Naive thymus-derived CD8-positive, alpha-beta T cell (primary cell): ENCODE data around the gene ASPDH. TPM values are rescaled to one million over a fixed set of nuclear protein-coding genes. Genes with fewer than 3 reads are reported as not detected.

Source experiments
- ATAC-seq, 2 donors: fragments of 150-1000 bp; cut with Tn5 transposase in 1 of 2; sonication (Bioruptor Pico), chemical (Tn5 transposase) in 1 of 2; 1 replicate in 1 of 2; 2 replicates in 1 of 2; pipeline ENCODE4 v1.10.0; 2021; ENCODE audit warnings: mild to moderate bottlenecking in 2 of 2, moderate library complexity in 2 of 2
- POLR2A ChIA-PET: fragments of 350-600 bp; sonication (Branson Sonifier 250); formaldehyde crosslinking; loops from one replicate; lab custom pipeline; 2021; ENCODE audit warnings: antibody characterized with exemption; lab: Charles Lee
- DNase-seq, 10 donors: peaks; one replicate each; pipeline versions ENCODE4 v3.0.0 to v3.0.0-alpha.2; 2020 to 2022
- H3K27ac Mint-ChIP-seq, 10 donors: one replicate each; pipeline ENCODE4 v1.8.0; 2020 to 2022; ENCODE audit warnings: mild to moderate bottlenecking in 10 of 10, mixed read lengths in 10 of 10, moderate library complexity in 4 of 10, inconsistent platforms in 1 of 10
- H3K27me3 Mint-ChIP-seq, 5 donors: one replicate each; pipeline ENCODE4 v1.8.0; 2021 to 2022; ENCODE audit warnings: mixed read lengths in 5 of 5
- H3K36me3 Mint-ChIP-seq, 3 donors: one replicate each; pipeline ENCODE4 v1.8.0; 2020 to 2022; ENCODE audit warnings: mixed read lengths in 3 of 3, mild to moderate bottlenecking in 2 of 3, inconsistent platforms in 1 of 3
- H3K4me1 Mint-ChIP-seq, 4 donors: one replicate each; pipeline ENCODE4 v1.8.0; 2021 to 2022; ENCODE audit warnings: mixed read lengths in 4 of 4
- H3K4me3 Mint-ChIP-seq, 10 donors: one replicate each; pipeline ENCODE4 v1.8.0; 2020 to 2022; ENCODE audit warnings: mild to moderate bottlenecking in 10 of 10, mixed read lengths in 10 of 10, moderate library complexity in 6 of 10, inconsistent platforms in 1 of 10
- H3K9me3 Mint-ChIP-seq, 9 donors: one replicate each; pipeline ENCODE4 v1.8.0; 2020 to 2022; ENCODE audit warnings: mixed read lengths in 9 of 9, mild to moderate bottlenecking in 3 of 9, inconsistent platforms in 1 of 9, moderate library complexity in 1 of 9
- polyA plus RNA-seq, 3 donors: library from polyadenylated mRNA; unstranded; fragments of 300-500 nt; fragmentation: Illumina TruSeq; gene quantifications; one replicate each; pipeline ENCODE4 v1.2.3, GENCODE V29; 2021
- total RNA-seq, 8 experiments: library from RNA in 2 of 8; stranded (reverse) in 2 of 8; gene quantifications; one replicate each; pipeline ENCODE4 v1.2.3 and lab custom pipeline; 2021 to 2026

Gene ASPDH
- total and polyA plus RNA-seq, 5 experiments from 2014 or later = 1.4 TPM; not detected in 4

GRCh38 chr19:50488389-50489194 lies 25.1 kb downstream of the ASPDH start:
- peak overlapping the region in 1 of 10 donors; percentile 10 for H3K4me3 Mint-ChIP-seq
- peaks cover 0 to 14% (median 0%) of the 10 kb centered on the region in 3 donors for H3K36me3 Mint-ChIP-seq
- no peak for DNase-seq
- POLR2A ChIA-PET = no interaction called here
- H3K4me1 Mint-ChIP-seq = peaks cover 31 to 54% (median 38%) of the 10 kb centered on the region in 4 donors
- no peaks in the 10 kb centered on the region for H3K27me3 Mint-ChIP-seq
- no peaks in the 10 kb centered on the region for H3K9me3 Mint-ChIP-seq
- peak overlapping the region in 4 of 10 donors; percentile 33 to 71 (median 58) for H3K27ac Mint-ChIP-seq
- ATAC-seq = no peak

DNA sequence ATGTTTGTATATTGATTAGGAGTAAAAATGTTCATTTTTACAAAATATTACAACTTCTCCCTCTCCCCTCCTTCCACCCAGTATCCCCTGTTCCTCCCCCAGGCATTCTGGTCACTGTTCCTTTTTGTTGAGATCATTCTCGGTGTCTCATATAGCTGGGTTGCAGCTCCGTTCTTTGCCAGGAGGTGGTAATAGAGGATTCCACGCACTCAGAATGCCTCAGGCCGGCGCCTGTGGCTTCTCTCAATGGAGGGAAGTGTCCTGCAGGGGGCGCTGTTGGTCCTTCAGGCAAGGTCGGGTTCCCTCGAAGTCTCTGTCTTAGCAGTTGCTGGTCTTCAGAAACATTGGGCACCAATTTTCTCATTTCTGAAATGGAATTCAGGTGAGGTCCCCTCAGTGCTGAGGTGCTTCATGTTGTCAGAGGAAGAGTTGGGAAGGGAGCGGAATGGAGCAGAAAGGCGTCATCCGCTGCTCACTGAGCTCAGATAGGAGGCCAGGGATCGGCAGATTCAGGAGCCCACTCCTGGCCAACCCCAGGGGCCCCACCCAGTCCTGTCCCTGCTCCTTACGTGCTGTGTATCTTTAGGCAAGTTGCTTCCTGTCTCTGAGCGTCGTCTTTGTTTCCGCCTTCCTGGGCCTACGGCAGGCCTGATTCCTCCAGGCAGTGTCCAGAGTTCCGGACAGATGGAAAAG lies 26.7 kb downstream of the ASPDH start:
- Mint-ChIP-seq H3K36me3 (peaks cover 0 to 27% (median 3%) of the 10 kb centered on the region in 3 donors), H3K27me3 (no peaks in the 10 kb centered on the region), H3K27ac (peak overlapping the region in 4 of 10 donors; percentile 55 to 66 (median 62)), H3K4me3 (peak overlapping the region in 1 of 10 donors; percentile 38), H3K4me1 (peaks cover 26 to 48% (median 33%) of the 10 kb centered on the region in 4 donors), H3K9me3 (no peaks in the 10 kb centered on the region)
- ATAC-seq = peak in 1 of 2 donors; percentile 51
- peak in 7 of 10 donors; percentile 17 to 53 (median 35) for DNase-seq
- POLR2A ChIA-PET = no interaction called here

- H3K27me3 Mint-ChIP-seq = no peaks in the 10 kb centered on the region
- peaks cover 0 to 35% (median 3%) of the 10 kb centered on the region in 3 donors for H3K36me3 Mint-ChIP-seq
- no peak for DNase-seq
- peaks cover 16 to 37% (median 23%) of the 10 kb centered on the region in 4 donors for H3K4me1 Mint-ChIP-seq
- no peak overlapping the region for H3K4me3 Mint-ChIP-seq
- POLR2A ChIA-PET = interaction anchor here (0.5 to 1.3 kb wide), 3 partner anchors 9 to 115 kb away, joined by 3 to 4 read pairs (median 3); partner anchors contain the start of genes EMC10, GARIN5A and NR1H2
- peak in 1 of 2 donors; percentile 12 for ATAC-seq
- peak overlapping the region in 8 of 10 donors; percentile 20 to 78 (median 53) for H3K27ac Mint-ChIP-seq
- no peaks in the 10 kb centered on the region for H3K9me3 Mint-ChIP-seq
These were observed 28.3 kb downstream of the ASPDH start for GRCh38 chr19:50485284-50485955.

- DNase-seq = no peak
- H3K27me3 Mint-ChIP-seq = no peaks in the 10 kb centered on the region
- peaks cover 0 to 39% (median 3%) of the 10 kb centered on the region in 3 donors for H3K36me3 Mint-ChIP-seq
- H3K4me1 Mint-ChIP-seq = peaks cover 15 to 29% (median 19%) of the 10 kb centered on the region in 4 donors
- POLR2A ChIA-PET = no interaction called here
- H3K9me3 Mint-ChIP-seq = no peaks in the 10 kb centered on the region
- no peak overlapping the region for H3K4me3 Mint-ChIP-seq
- no peak for ATAC-seq
- peak overlapping the region in 4 of 10 donors; percentile 22 to 65 (median 36) for H3K27ac Mint-ChIP-seq
These were observed 30.8 kb downstream of the ASPDH start for GRCh38 chr19:50482916-50483315.

DNA sequence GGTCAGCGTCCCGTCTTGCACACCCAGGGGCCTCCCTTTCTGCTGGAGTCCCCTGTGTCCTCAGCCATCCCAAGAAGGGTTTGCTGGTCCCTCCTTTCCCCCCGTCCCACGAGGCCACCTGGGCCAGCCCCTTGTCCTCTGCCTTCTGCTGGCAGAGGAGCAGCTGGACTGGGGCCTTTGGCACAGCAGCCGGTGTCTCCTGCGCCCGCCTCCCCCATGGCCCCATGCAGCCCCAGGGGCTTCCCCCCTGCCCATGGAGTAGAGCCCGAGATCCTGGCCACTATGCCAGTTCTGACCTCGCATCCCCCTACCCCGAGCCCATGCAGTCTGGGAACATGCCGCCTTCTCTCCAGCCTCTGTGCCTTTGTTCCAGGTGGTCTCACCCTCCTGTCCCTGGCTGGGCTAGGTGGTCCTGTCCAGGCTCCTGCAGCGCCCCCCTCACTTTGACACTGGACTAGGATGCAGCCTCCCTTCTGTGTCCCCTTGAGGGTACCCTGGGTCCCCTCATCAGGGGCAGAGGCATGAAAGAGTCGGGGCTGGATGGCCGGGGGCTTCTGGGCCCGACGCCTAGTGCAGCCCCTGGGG lies 31.4 kb downstream of the ASPDH start:
- Mint-ChIP-seq H3K27ac (no peak overlapping the region), H3K9me3 (no peaks in the 10 kb centered on the region), H3K36me3 (peaks cover 0 to 39% (median 3%) of the 10 kb centered on the region in 3 donors), H3K4me3 (no peak overlapping the region), H3K27me3 (no peaks in the 10 kb centered on the region), H3K4me1 (peaks cover 18 to 30% (median 22%) of the 10 kb centered on the region in 4 donors)
- POLR2A ChIA-PET = no interaction called here
- no peak for ATAC-seq
- no peak for DNase-seq

- ATAC-seq = no peak
- Mint-ChIP-seq H3K27me3 (no peaks in the 10 kb centered on the region), H3K9me3 (no peaks in the 10 kb centered on the region), H3K36me3 (peaks cover 0 to 41% (median 3%) of the 10 kb centered on the region in 3 donors), H3K4me3 (no peak overlapping the region), H3K4me1 (peaks cover 20 to 32% (median 25%) of the 10 kb centered on the region in 4 donors), H3K27ac (peak overlapping the region in 3 of 10 donors; percentile 24 to 80 (median 61))
- POLR2A ChIA-PET = no interaction called here
- no peak for DNase-seq
These were observed 32.2 kb downstream of the ASPDH start for GRCh38 chr19:50481351-50482149.

DNA sequence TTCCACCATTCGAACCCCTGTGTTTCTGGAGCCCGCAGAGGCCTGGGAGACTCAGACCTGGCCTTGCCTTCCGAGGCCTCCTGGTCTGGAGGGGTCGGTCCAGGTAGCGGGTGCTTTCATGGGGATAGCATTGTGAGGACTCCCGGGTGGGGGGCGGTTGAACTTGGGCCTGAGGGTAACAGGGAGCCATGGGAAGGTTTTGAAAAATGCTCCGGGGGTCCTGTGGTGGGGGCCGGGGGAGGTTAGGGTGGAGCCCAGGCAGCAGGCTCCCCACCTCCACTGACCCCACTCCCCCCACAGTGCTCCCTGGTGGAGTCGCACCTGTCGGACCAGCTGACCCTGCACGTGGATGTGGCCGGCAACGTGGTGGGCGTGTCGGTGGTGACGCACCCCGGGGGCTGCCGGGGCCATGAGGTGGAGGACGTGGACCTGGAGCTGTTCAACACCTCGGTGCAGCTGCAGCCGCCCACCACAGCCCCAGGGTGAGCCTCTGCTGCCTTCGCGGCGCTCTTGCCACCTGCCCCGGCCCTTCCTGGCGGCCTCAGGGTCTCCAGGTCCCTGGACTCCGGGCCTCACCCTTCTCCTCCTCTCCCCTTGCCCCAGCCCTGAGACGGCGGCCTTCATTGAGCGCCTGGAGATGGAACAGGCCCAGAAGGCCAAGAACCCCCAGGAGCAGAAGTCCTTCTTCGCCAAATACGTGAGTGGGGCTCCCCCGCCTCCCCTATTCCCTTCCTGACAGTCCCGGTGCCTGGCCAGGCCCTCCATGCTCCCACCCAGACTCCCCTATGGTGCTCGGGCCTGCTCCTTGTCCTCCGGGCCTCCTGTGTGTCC lies 33.2 kb downstream of the ASPDH start:
- no peak for ATAC-seq
- POLR2A ChIA-PET = no interaction called here
- peaks cover 0 to 2% (median 0%) of the 10 kb centered on the region in 5 donors for H3K27me3 Mint-ChIP-seq
- peaks cover 0 to 44% (median 3%) of the 10 kb centered on the region in 3 donors for H3K36me3 Mint-ChIP-seq
- no peak for DNase-seq
- peak overlapping the region in 4 of 10 donors; percentile 25 to 84 (median 71) for H3K27ac Mint-ChIP-seq
- H3K9me3 Mint-ChIP-seq = no peaks in the 10 kb centered on the region
- peaks cover 22 to 37% (median 30%) of the 10 kb centered on the region in 4 donors for H3K4me1 Mint-ChIP-seq
- no peak overlapping the region for H3K4me3 Mint-ChIP-seq

GRCh38 chr19:50479761-50480251 lies 33.9 kb downstream of the ASPDH start:
- no peak overlapping the region for H3K4me3 Mint-ChIP-seq
- H3K9me3 Mint-ChIP-seq = no peaks in the 10 kb centered on the region
- DNase-seq (no peak), ATAC-seq (no peak)
- peaks cover 0 to 2% (median 0%) of the 10 kb centered on the region in 5 donors for H3K27me3 Mint-ChIP-seq
- peaks cover 22 to 38% (median 29%) of the 10 kb centered on the region in 4 donors for H3K4me1 Mint-ChIP-seq
- POLR2A ChIA-PET = interaction anchor here (1.2 to 1.6 kb wide), 3 partner anchors 96 to 122 kb away, joined by 4 to 6 read pairs (median 4); partner anchors contain the start of gene NR1H2
- peaks cover 0 to 44% (median 3%) of the 10 kb centered on the region in 3 donors for H3K36me3 Mint-ChIP-seq
- peak overlapping the region in 3 of 10 donors; percentile 25 to 90 (median 62) for H3K27ac Mint-ChIP-seq

GRCh38 chr19:50478901-50479715 lies 34.6 kb downstream of the ASPDH start:
- peaks cover 0 to 2% (median 0%) of the 10 kb centered on the region in 5 donors for H3K27me3 Mint-ChIP-seq
- peaks cover 22 to 38% (median 29%) of the 10 kb centered on the region in 4 donors for H3K4me1 Mint-ChIP-seq
- peak overlapping the region in 6 of 10 donors; percentile 7 to 90 (median 40) for H3K27ac Mint-ChIP-seq
- ATAC-seq (no peak), DNase-seq (peak in 2 of 10 donors; percentile 13 to 23)
- POLR2A ChIA-PET = interaction anchor here (1.2 to 1.6 kb wide), 3 partner anchors 96 to 121 kb away, joined by 4 to 6 read pairs (median 4); partner anchors contain the start of gene NR1H2
- peak overlapping the region in 8 of 10 donors; percentile 24 to 72 (median 42) for H3K4me3 Mint-ChIP-seq
- peaks cover 0 to 39% (median 3%) of the 10 kb centered on the region in 3 donors for H3K36me3 Mint-ChIP-seq
- no peaks in the 10 kb centered on the region for H3K9me3 Mint-ChIP-seq
